Measurements from ENCODE around the gene KRTAP4-12. TPM values are rescaled to one million over a fixed set of nuclear protein-coding genes. Genes with fewer than 3 reads are reported as not detected.

Gene KRTAP4-12
- total and polyA plus RNA-seq, 10 of the 15 experiments (the other 5 are each of a cell fraction or from before 2014, with no cell fraction given), result not detected

- 1% methylated on average over 2 of the region's 2 CpGs for WGBS (ENCODE audit: insufficient coverage, insufficient replicate concordance, low lambda C conversion rate, missing lambda C conversion rate)
- Histone ChIP-seq H3K4me1 (ENCODE audit: control insufficient read depth, insufficient read depth, low read length) (no peaks in the 10 kb centered on the region), H3K9me3 (replicated peaks; ENCODE audit: control insufficient read depth, insufficient read depth, low read length) (no peaks in the 10 kb centered on the region; the same call in 1 of the 3 replicates), H3K79me2 (ENCODE audit: control insufficient read depth, insufficient read depth, low read length) (no peaks in the 10 kb centered on the region), H3K36me3 (ENCODE audit: control insufficient read depth in 2 of 2, insufficient read depth in 2 of 2, low read length in 1 of 2) (no peaks in the 10 kb centered on the region), H3K27ac (ENCODE audit: control insufficient read depth, insufficient read depth) (no peak overlapping the region), H3K9ac (ENCODE audit: control insufficient read depth, insufficient read depth, low read length) (no peak overlapping the region), H2AFZ (ENCODE audit: control insufficient read depth, low read depth, low read length) (no peak overlapping the region), H3K4me2 (ENCODE audit: control insufficient read depth, insufficient read depth) (no peak overlapping the region), H4K20me1 (ENCODE audit: control insufficient read depth, insufficient read depth) (no peaks in the 10 kb centered on the region), H3K27me3 (replicated peaks in 1 of 2; ENCODE audit: control insufficient read depth in 2 of 2, insufficient read depth in 2 of 2, low read length in 1 of 2) (no peaks in the 10 kb centered on the region), H3K4me3 (no peak overlapping the region)
- CTCF ChIA-PET, result no interaction called here
- POLR2A ChIA-PET, result no interaction called here
- FAIRE-seq, result no peak
- RAD21 ChIA-PET (ENCODE audit: unreplicated experiment), result no interaction called here
- SMC1A ChIA-PET (ENCODE audit: uncharacterized antibody, unreplicated experiment), result no interaction called here
- TF ChIP-seq ZNF274 (IDR thresholded peaks at IDR 0.05; ENCODE audit: insufficient read depth, insufficient read length), result no peak
- no peak for TF ChIP-seq ZBTB40 (IDR thresholded peaks at IDR 0.05; ENCODE audit: borderline replicate concordance)
- no peak for TF ChIP-seq CREM (IDR thresholded peaks at IDR 0.05; ENCODE audit: low read depth)
- TF ChIP-seq MLLT1 (IDR thresholded peaks at IDR 0.05), result no peak
- no peak for TF ChIP-seq RELA (IDR thresholded peaks at IDR 0.05; ENCODE audit: borderline replicate concordance, partially characterized antibody)
- TF ChIP-seq HDAC6 (IDR thresholded peaks at IDR 0.05; ENCODE audit: unreplicated experiment), result no peak
- TF ChIP-seq RAD21 (IDR thresholded peaks at IDR 0.05; ENCODE audit: insufficient read depth, low read depth, low read length), result no peak
- no peak for TF ChIP-seq EGR1 (IDR thresholded peaks at IDR 0.05; ENCODE audit: borderline replicate concordance in 1 of 2, low read depth in 2 of 2, low read length in 2 of 2)
- TF ChIP-seq SREBF2 (IDR thresholded peaks at IDR 0.05; ENCODE audit: low read length), result no peak
- no peak for TF ChIP-seq FOXK2 (IDR thresholded peaks at IDR 0.05)
- ATAC-seq, result no peak
- no TSS peak for BruUV-seq (replicated peaks)
- intact Hi-C loops (cut with micrococcal nuclease; ENCODE audit: unreplicated experiment), result no loop called here
- in situ Hi-C loops (cut with MboI), result no loop called here
- DNase-seq (ENCODE audit: low read depth, low spot score), result no peak
Measured at GRCh38 chr17:41145261-41145660, 21.3 kb upstream of the KRTAP4-12 start.

All from GM12878 (cell line).